Cardiac septum (tissue), 1 donor: ENCODE data around the gene FRAT2. TPM values are rescaled to one million over a fixed set of nuclear protein-coding genes. Genes with fewer than 3 reads are reported as not detected.

Source experiments
- DNase-seq: peaks from one replicate; pipeline ENCODE4 v3.0.0-alpha.2; 2020; ENCODE audit warnings: low spot score
- intact Hi-C: fragments of 100-400 bp; cut with DNase I; formaldehyde crosslinking; loops from one replicate; pipeline ENCODE4 v1.14.0; 2022
- total RNA-seq: library from RNA; stranded (reverse); fragmentation: NEBNext Ultra II Directional; extraction: Animal tissue kit (Norgen Biotek cat#: 25700); gene quantifications from one replicate; pipeline ENCODE4 v1.2.1, GENCODE V29; 2021
- donor health status: DM: no; HTN: no; CAD: no.

The FRAT2 gene
- total RNA-seq, 1 donor from 2014 or later, result 4.8 TPM

DNA sequence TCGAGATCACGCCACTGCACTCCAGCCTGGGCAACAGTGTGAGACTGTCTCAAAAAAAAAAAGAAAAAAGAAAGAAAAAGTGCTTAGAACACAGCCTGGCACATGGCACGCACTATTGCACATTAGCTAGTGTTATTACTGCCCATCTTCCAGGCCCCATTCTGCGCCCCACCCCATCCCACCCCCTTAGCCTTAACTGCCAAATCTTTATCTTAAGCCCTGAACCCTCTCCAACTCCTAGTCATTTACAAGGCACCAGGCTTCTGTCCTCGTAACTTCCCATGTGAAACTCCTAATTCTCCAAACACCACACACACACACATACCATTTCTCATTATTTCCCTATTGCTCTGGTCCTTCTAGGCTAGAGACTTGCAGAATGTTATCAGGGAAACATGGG is 4.8 kb downstream of the FRAT2 start:
- no peak for DNase-seq
- intact Hi-C loops, result loop anchor here (5.0 kb wide), 1 partner anchor 37 kb away; the partner anchor contains the start of gene ARHGAP19

DNA sequence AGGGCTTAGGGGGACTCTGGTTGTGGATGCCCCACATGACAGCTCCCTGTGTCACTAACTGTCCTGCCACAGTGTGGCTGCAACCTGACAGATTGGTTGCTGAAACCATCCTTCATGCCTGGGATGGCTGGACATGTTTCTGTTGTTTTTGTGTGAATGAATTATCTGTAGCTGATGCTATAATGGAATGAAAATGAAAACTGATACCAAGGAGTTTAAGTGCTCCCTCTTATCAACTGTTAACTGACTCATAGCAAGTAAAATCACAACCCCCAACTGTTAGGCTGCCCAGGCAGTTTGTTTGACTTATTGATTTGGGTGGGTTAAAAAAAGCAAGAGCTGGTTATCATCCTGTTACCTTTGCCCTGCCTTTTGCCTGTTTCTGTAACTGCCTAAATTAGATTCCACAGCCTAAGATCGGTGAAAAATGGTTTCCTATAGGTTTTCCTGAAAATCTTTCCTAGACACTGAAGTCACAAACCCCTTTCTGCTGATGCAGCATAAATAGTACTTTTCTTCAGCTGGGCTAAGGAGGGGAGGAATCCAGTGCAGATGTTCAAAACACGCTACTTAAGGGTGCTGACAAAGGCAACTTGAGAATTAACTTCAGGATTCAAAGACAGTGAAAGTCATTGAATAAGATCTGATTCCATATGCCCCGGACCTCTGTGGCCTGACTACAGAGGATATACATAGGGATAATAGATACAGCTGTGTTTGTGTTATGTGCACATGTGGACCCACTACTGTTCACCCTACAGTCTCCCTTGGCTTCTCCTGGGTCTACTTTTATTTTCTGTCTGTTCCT is 5.7 kb downstream of the FRAT2 start:
- DNase-seq, result no peak
- intact Hi-C loops, result no loop called here

DNA sequence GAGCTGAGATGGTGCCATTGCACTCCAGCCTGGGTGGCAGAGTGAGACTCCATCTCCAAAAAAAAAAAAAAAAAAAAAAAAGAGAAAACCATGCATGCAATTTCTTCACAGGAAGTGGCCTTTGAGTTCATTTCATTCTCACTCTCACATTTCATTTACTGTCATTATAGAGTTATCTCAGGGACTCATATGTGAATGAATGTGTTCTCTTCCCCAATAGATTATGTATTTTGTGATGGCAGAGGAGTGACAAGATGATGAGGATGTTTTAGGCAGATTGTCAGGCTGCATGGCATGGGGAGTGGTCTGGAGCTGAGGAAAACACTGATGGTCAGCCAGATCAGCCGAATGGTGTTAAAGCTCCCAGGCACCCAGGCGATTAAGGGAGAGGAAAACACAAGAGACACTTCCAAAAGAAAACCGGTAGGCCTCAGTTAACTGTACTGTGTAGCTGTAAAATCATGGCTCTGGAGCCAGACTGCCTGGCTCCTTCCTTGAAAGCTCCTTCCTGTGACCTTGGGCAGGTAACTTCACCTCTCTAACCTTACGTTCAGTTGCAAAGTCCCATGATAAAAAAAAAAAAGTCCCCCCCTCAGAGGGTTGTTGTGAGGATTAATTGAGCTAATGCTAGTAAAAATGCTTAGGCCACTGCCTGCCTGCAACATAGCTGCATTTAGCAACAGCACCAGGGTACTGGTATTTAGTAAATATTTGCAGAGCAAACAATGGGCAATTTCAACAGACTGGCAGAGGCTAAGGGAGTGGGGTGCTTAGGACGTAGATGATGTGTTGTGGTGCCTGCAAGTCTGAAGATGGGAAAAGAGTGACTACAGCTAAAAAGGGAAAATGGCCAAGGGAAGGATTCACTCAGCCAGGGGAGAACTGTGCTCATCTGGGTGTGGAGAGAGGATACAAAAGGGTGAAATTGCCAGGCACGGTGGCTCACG is 6.9 kb downstream of the FRAT2 start:
- intact Hi-C loops, result no loop called here

GRCh38 chr10:97325754-97326153 is 8.8 kb downstream of the FRAT2 start:
- peak; percentile 3 for DNase-seq
- intact Hi-C loops, result no loop called here

More for the DNA sequence above, 6.9 kb downstream of the FRAT2 start:
- no peak for DNase-seq

GRCh38 chr10:97323501-97323900 is 11.0 kb downstream of the FRAT2 start:
- intact Hi-C loops, result no loop called here
- DNase-seq, result no peak

DNA sequence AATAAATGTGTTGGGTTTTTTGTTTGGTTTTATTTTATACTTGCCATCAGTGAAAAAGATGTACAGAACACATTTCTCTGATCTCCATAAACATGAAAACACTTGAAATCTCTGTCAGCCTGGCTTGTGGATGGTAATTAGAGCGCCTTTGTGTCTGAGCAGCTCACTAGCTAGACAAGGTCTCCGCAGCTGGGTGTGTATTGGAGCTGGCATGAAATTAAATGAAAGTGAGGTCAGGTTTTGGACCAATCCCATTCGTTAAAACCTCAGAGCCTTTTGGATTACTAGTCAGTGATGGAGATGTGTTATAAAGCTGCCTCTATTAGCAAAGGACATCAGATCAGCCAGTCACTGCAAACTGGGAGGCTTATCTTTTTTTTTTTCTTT is 12.7 kb downstream of the FRAT2 start:
- intact Hi-C loops, result no loop called here
- DNase-seq, result no peak

DNA sequence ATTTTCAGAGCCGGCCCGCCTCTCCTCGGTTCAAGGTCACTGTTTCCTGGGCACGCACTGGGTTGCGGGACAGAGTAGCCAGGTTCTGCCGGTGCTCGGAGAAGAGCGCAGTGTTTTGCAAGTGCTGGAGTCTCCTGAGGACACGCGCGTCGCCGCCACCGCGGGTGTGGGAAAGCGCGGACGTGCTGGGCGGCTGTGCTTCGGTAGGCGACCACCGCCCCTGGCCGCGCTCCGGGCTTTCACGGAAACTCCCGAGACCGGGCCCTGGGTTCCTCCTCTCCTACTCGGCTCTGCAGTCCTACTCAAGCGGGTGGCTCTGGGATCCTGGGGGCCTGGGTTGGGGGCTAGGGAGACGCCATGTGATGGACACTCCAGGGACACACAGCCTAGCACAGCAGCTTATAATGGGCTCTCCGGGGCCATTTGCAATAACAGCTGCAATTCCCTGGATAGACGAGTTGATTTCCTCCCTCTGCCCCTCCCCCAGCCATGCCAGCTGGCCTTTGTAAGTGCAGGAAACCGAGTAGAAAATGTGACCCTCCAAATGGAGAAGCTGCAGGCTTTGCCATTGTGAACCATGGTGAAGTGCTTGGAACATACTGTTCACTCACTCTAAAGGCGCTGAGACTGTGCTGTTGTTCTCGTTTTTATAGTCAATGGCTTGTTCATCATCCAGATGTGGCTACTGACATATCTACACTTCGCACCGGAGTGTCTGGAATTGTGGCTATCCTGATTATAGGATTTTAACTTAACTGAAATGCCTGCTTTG is 13.3 kb downstream of the FRAT2 start:
- DNase-seq, result no peak
- intact Hi-C loops, result no loop called here

- intact Hi-C loops, result no loop called here
- DNase-seq, result no peak
Observed at GRCh38 chr10:97320480-97321031, 14.0 kb downstream of the FRAT2 start.

GRCh38 chr10:97319671-97320479 is 14.7 kb downstream of the FRAT2 start:
- DNase-seq, result peak; percentile 84

DNA sequence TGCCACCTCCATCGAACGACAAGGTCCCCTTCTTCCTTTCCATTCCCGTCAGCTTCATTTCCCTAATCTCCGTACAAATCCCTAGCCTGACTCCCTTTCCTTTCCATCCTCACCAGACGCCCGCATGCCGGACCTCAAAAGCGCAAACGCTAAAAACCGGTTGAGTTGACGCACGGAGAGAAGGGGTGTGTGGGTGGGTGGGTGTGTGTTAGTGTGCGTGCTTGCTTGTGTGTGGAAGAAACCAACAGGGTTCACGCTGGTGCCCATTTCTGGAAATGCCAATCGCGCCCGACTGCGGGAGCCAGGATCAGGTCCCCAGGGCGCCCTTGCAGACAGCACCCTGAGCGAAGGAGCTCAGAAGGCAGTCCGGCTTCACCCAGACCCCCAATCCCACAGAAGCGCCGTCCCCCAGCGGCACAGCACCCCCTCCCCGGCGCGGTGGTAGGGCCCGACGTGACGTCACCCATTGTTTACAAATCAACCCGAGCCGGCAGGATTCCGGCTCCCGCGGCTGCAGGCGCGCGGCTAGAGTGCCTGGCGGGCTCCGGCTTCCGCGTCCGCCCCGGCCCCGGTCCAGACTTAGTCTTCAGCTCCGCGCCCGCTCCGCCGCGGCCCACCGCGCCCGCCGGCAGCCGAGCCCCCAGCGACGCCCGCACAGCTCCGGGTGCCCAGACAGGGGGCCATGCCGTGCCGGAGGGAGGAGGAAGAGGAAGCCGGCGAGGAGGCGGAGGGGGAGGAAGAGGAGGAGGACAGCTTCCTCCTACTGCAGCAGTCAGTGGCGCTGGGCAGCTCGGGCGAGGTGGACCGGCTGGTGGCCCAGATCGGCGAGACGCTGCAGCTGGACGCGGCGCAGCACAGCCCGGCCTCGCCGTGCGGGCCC is 15.5 kb downstream of the FRAT2 start, which contains the start of gene FRAT1:
FRAT1 (plus strand) TSS at position 500 of the 880 bp plus-strand sequence; CDS start at position 683, 183 bp downstream.
- peak; percentile 96 for DNase-seq
- intact Hi-C loops, result loop anchor here (1.0 to 2.0 kb wide), 2 partner anchors 13 to 26 kb away; partner anchors contain the start of gene ARHGAP19

More at GRCh38 chr10:97319671-97320479, 14.7 kb downstream of the FRAT2 start:
- intact Hi-C loops, result loop anchor here (1.0 to 2.0 kb wide), 2 partner anchors 12 to 27 kb away; partner anchors contain the start of gene ARHGAP19

GRCh38 chr10:97314671-97315070 is 19.9 kb downstream of the FRAT2 start:
- intact Hi-C loops, result no loop called here
- no peak for DNase-seq

- intact Hi-C loops, result no loop called here
- no peak for DNase-seq
Observed at GRCh38 chr10:97312897-97313296, 21.6 kb downstream of the FRAT2 start.

- DNase-seq, result no peak
- intact Hi-C loops, result no loop called here
Observed at GRCh38 chr10:97311111-97311626, 23.4 kb downstream of the FRAT2 start.

- intact Hi-C loops, result no loop called here
- DNase-seq, result no peak
Observed at GRCh38 chr10:97307866-97308780, 26.4 kb downstream of the FRAT2 start.

DNA sequence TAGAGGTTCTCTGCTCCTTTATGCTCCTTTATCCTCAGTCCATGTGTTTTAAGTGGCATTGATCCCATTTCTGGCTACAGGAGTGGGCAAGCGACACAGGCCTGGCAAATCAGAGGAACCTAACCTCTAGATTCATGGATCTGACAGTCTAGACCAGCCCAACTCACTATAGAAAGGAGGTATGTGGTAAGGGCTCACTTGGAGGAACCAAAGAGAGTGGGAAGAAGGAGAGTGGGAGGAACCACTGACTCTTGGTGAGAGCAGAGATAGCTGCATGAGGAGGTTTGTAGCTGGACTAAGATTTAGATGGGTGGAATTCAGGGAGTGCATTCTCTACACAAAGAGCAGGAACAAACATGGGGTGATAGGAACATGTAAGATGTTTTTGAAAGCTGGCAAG is 27.1 kb downstream of the FRAT2 start:
- DNase-seq, result no peak
- intact Hi-C loops, result no loop called here
